Measurements from ENCODE around the gene GRIP1.

DNA sequence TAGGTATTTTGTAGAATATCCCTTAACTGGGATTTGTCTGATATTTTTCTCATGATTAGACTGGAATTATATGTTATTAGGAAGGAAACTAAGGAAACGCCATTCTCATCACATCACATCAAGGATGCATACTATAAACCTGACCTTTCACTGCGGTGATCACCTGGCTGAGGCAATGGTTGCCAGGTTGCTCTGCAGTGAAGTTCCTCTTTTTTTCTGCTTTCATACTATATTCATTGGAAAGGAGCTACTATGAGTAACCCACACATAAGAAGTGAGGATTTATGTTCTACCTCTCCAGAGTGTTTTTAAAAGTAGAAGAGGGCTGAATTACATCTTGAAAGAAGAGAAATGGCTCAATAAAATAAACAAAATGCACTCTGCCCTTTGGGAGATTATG is 31.0 kb upstream of the GRIP1 start:
- TF ChIP-seq, protein P1, sequence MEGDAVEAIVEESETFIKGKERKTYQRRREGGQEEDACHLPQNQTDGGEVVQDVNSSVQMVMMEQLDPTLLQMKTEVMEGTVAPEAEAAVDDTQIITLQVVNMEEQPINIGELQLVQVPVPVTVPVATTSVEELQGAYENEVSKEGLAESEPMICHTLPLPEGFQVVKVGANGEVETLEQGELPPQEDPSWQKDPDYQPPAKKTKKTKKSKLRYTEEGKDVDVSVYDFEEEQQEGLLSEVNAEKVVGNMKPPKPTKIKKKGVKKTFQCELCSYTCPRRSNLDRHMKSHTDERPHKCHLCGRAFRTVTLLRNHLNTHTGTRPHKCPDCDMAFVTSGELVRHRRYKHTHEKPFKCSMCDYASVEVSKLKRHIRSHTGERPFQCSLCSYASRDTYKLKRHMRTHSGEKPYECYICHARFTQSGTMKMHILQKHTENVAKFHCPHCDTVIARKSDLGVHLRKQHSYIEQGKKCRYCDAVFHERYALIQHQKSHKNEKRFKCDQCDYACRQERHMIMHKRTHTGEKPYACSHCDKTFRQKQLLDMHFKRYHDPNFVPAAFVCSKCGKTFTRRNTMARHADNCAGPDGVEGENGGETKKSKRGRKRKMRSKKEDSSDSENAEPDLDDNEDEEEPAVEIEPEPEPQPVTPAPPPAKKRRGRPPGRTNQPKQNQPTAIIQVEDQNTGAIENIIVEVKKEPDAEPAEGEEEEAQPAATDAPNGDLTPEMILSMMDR (IDR thresholded peaks at IDR 0.05; ENCODE audit: borderline replicate concordance, extremely low read depth, low read length, poor library complexity, severe bottlenecking): no peak
- no peak for TF ChIP-seq EZH2 (IDR thresholded peaks at IDR 0.05; ENCODE audit: borderline replicate concordance, low read depth, low read length, severe bottlenecking)

Measured in DND-41 (cell line).